NCI-H2081 treated with DMSO at 0.1 percent for 48 hours (cell line): Measurements from ENCODE around the gene FOXN4.
"Not testable (repeated sequence)": the region's sequence is repeated elsewhere in the genome, so short reads cannot be mapped to it uniquely, and the experiment has no call there.

Experiments
- DNase-seq: peaks from one replicate; lab custom pipeline; 2025; lab: John Stamatoyannopoulos, UW

Gene FOXN4, protein sequence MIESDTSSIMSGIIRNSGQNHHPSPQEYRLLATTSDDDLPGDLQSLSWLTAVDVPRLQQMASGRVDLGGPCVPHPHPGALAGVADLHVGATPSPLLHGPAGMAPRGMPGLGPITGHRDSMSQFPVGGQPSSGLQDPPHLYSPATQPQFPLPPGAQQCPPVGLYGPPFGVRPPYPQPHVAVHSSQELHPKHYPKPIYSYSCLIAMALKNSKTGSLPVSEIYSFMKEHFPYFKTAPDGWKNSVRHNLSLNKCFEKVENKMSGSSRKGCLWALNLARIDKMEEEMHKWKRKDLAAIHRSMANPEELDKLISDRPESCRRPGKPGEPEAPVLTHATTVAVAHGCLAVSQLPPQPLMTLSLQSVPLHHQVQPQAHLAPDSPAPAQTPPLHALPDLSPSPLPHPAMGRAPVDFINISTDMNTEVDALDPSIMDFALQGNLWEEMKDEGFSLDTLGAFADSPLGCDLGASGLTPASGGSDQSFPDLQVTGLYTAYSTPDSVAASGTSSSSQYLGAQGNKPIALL

DNA sequence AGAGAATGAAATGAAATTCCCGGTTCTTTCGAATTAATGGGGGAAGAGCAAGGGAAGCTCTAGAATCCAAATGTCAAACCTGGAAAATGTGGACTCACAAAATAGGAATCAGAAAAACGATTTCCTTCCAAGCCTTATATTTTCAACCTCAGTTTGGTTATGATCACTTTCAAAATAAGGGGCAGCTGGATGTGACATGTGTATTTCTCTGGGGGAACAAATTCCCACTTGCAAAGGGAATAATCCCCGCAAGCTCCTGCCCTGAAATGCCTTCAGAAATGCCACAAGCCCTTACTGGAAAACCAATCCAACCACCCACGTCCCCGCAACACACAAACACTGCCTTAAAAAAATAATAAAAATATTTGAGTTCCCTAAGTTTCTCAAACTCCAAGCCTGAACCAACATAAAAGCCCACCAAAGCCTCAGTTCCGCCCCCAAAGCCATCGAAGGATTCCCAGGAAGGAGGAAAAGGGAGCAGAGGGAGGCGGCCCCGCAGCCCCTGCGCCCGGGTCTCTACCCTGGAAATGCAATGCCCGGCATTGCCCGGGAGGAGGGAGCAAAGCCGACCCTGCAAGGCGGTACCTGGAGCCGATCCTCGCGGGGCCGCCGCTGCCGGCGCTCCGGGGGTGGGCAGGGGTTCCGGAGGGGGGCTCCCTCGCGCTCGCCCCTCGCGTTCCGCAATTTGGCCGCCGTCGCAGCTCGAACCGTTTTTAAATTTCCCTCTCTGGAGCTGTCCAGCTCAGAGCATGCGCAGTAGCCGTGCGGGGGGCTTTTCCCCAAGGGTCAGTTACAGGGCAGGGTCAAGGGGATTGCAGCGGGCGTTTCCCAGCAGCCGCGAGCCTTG is at the start of gene FOXN4:
Gene FOXN4 (minus strand): TSS at position 751 of the 847 bp plus-strand sequence. CDS start 963 bp downstream, outside the sequence.
- DNase-seq, result no peak

DNA sequence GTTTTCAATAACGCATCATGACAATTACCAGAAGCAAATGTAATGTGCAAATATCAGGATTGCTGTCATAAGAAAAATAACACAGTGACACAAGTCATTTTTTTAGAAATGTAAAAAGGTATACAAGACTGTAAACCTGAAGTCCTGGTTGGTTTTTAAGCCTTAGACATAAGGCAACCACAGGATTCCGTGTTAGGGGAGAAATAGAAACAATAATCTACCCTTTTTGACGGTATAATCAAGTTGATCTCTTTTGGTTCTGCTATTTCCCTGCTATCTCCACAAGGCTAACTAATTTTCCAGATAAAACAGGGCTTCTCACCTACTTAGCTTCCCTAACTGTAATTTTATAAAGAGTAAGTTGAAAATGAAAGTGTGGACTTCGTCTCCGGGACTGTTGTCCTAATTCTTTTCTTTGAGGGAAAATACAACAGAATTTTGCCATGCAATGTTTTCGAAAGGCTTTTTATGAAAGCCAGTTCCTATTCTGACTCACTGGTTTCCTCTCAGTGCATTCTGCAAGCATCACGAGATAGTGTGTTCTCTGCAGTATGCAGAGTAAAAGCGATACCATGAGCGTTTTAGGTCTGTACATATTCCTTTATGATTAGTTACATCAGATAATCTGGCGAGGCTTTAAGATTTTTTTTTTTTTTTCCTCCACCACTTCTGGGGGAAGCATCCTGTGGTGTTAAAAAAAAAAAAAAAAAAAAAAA is 49.2 kb upstream of the FOXN4 start:
- DNase-seq, result no peak

DNA sequence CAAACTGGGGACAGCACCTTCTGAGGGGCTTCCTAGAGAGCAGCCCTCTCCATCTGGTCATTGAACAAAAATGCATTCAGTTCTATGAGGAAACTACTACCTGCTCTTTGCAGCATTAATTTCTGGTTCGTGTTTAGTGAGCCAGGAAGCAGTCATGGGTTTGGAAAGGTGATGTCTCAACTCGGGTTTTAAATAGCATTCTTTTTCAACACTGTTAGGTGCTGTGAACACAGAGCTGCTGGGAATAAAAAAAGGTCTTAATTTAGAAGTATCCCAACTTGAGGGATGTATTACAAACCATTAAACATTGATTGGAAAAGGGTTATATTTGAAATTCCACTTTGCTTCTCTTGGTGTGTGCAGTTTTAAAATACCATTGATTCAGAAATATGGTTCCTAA is 47.9 kb upstream of the FOXN4 start:
- DNase-seq, result no peak

DNA sequence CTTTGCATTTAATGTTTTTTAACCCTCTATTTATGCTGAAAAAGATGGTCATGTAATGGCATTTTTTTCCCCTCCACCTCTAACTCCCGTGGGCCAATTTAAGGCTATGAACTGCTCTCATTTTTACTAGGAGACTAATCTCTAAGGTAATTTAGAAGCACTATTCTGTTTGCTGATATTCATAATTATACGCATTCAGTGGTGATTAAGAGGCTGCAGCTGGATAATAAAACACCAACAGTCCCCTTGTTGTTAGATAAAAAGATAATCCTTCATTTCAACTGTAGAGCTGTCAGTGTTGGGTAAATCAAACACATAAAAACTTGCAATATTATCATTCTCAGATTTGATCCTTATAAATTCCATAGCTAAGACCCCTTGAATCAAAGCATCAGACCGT is 47.5 kb upstream of the FOXN4 start:
- no peak for DNase-seq

DNA sequence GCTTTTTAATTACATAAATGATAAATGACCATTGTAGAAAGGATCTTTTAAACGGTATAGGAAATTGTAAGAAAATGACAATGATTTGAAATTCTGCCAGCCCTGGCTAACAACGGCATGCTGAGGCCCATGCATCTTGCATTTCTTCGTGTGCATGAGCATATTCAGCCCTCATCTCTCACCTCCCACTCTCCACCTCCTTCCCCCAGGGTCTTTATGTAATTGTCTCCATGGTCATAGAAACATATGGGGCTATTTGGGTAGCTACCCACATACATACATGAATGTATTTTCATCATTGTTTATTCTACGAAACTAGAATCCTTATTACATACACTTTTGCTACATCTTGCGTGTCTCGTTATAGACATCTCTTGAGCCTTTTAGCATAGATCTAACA is 43.1 kb upstream of the FOXN4 start:
- no peak for DNase-seq

DNA sequence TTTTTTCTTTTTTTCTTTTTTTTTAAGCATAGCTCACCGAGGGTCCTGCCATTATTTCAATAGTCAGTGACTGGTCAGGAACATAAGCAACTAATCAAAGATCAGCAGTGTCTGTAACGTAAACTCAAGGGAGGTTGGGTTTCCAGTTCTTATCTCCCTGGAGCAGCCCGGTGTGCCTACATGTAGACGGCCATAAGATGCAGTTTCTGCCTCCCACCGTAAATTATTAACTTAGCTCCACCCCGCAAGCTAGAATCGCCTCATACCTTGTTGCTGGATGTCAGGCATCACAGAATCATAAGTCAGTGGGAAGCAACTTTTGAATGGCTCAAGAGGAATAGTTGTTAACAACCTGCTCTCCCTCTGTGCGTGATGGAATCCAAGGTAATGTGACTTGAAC is 38.5 kb upstream of the FOXN4 start, which contains the start of gene MYO1H:
Gene MYO1H (plus strand): TSS at position 312 of the 400 bp plus-strand sequence. CDS start 61 bp downstream, at position 373.
- no peak for DNase-seq

DNA sequence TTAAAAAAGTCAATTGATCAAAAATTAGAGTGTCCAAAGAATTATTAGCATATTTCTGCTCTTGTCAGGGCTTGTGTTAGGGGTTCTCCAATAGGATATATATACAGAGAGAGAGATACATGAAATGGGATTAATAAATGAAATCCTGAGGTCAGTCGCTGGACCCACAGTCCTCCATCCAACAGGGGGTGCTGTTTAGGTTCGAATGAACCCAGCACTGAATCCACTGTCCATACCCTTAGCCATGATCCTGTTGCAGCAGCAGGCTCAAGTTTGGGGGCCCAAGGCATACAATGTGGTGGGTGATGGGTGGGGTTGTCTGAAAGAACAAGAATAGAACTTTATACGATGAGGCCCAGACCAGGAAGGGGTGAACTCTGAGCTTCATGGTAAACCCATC is 37.8 kb upstream of the FOXN4 start:
- no peak for DNase-seq

DNA sequence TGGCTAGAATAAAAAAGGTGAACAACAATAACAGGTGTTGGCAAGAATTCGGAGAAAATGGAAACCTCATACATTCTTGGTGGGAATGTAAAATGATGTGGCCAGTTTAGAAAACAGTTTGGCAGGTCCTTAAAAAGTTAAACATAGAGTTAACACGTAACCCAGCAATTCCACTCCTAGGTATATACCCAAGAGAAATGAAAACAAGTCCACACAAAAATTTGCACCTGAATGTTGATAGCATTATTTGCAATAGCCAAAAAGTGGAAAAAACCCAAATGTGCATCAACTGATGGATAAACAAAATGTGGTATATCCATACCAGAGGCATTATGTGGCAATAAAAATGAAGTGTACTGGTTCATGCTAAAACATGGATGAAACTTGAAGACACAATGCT is 36.3 kb upstream of the FOXN4 start:
- DNase-seq, result no peak

DNA sequence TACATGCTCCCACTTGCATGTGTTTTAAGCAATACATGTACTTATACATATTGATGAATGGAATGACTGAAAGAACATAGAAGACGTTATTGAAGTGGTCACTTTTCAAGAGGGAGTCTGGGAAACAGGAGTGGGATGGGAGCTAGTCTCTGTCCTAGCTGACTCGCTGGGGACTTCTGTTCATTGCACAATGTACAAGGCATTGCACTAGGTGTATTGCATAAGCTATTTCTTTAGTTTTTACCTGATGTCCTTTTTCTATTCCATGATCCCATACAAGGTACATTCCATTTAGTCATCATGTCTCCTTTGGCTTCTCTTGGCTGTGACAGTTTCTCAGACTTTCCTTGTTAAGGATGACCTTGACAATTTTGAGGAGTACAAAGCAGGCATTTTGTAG is 34.6 kb upstream of the FOXN4 start:
- no peak for DNase-seq

DNA sequence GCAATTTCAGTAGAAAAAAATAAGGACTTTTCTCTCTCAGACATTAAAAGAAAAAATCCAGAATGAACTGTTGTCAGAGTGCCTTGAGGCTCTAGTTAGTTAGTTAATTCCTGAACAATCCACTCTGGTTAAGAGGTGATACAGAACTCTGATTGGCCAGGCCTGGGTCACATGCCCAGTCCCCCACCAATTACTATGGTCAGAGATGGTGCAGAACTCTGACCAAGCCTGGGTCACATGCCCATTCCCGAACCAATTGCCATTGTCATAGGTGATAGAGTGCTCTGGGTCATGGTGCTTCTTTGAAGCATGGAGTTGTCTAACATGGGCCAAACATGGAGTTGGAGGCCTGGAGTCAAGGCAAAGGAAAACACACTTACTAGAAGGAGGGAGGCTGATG is 27.5 kb upstream of the FOXN4 start:
- DNase-seq, result no peak

DNA sequence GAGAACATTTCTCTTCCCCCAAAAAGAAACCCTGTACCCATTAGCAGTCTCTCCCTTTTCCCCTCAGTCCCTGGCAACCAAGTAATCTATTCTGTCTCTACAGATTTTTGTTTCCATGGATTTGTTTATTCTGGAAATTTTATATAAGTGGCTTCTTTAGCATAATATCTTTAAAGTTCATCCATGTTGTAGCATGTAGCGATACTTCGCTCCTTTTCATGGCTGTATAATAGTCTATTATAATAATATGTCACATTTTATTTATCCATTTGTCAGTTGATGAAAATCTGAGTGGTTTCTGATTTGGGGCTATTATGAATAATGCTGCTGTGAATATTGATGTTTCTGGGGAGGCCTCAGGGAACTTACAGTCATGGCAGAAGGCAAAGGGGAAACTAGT is 25.8 kb upstream of the FOXN4 start:
- no peak for DNase-seq

DNA sequence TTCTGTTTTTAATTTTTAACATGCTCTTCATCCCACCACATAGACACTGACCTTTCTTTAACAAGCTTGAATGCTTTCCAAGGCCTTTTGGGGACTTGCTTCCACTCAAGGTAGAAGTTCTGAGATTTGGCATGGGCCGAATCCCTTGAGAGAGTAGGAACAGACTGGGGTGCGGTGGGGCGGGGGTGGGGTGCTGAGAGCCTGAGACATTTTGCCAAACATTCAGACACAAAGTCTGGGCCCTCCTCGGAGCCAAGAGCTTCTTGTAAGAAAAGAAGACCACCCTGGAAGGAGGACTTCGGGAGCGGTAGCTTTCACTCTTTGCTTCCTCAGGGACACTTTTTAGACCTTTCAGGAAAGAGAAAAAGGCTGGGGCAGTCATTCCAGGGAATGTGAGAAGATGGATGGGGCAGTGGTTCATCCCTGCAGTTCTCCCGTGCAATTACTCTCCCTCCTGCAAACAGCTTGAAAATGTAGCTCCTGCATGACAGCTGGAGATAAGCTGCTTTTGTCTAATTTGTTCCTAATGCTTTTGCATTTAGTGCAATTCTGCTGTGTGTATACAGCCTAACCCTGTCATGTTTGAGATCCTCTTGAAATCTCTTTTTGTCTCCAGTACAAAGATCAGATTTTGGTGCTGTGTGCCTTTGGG is 22.3 kb upstream of the FOXN4 start:
- no peak for DNase-seq

DNA sequence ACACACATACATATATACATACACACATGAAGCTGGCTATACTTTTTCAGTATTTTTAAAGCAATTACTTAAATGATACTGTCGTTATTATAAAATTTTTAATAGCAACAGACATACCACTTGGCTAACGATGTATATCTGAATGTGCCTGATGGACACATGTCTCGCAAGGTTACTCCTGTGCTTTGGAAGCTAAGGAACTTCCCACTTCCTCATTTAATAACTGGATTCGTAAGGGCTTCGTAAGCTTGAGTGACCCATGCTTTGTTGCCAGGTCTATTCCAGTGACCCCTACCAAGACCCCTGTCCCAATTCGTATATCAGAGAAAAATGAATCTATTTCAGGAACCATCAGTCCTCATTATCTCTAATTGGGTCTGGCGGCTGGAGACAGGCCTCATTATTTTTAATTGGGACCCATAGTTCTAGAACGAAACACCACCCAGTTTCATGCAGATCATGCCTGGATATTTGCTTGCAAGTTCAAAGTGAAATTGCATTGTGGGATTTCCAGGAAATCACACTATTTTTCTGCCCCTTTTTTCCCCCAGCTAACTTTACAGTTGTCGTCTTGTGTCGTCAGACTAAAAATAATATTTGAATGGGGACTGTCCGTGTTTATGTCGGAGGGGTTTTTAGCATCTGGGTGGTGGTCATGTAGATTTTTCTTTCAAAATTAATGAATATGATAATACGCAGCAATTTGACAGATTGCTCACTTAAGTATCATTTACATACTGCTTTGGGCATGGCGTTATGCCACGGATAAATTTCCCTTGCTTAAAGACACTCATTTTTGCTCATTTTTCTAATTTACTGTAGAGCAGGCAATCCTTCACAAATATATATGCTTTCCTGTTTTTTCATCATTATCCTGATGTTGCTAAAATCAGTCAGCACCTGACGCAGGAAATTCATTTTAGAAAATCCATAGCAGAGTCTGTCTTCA is 21.5 kb upstream of the FOXN4 start:
- no peak for DNase-seq

DNA sequence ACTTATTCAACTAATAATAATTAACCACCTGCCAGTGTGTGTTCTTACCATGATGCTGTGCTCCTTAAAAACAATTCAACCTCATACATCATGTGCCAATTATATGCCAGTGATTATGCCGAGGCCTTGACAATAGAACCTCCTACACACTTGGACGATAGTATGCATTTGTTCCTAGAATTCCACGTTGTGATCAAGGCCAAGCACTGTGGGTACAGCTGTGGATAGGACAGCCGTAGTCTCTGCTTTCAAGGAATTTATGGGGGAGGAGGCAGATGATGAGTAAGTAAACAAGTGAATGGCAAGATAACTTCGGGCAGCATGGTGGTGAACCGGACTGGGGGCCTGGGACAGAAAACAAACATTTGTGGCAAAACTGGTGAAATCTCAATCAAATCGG is 20.6 kb upstream of the FOXN4 start:
- DNase-seq, result no peak

DNA sequence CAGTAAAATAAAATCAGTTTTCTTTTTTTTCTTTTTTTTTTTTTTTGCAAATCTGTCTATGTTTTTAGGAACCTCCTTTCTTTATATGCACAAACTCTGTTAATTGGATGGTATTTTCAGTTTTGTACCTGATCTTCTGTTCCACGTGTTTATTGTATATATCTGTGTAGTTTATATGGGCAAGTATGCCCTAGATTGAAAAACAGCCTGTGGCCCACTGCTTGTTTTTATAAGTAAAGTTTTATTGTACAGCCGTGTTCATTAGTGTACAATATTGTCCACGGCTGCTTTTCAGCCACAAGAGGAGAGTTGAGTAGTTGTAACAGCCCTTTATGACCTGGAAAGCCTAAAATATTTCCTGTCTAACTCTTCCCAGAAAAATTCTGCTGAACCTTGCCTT is 19.9 kb upstream of the FOXN4 start:
- DNase-seq, result no peak

DNA sequence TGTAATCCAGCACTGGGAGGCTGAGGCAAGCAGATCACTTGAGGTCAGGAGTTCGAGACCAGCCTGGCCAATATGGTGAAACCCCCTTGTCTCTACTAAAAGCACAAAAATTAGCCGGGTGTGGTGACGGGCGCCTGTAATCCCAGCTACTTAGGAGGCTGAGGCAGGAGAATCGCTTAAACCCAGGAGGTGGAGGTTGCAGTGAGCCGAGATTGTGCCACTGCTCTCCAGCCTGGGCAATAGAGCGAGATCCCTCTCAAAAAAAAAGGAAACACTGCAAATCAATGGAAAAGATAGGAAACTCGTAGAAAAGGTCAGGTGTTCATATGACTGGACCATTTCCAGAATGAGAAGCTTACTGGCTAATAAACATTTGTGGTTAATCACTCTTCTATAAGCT is 12.2 kb upstream of the FOXN4 start:
- not testable (repeated sequence) for DNase-seq

DNA sequence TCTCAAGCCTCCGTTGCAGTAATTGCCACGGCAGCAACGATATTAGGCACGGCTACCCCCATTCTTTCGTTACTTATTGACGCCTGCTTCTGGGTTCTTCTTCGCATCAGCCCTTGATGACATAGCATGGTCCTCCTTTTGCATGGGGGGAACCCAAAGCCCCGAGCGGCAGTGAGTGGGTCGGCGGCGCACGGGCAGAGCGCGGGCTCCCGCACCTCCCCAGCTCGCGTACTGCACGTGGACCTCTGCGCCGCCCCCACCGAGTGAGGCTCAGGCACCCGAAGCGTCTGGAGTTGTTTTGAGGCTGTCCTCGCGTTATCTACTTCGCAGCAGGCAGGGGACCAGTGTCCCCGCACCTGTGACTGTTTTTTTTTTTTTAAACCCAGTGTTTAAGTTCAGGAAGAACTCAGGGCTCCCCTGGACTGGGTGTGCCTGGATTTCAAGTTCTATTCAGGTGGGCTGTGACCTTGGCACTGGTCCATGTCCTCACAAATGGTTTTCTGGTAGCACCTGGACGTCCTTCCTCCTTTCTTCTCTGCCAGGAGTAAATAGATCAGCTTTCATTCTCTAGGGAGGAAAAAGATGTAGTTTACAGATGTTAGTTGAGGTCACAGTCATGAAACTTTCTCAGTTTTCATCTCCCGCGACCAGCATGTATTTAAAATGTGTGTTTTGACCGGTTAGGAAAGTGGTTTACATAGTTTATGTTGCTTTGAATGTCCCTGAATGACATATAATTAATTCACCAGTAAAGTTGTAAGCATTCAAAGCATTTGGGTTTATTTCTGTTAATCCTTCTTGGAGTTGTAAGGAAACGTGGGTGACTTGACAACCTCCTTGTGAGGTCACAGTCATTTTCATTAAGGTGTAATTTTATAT is 1.4 kb upstream of the FOXN4 start:
- DNase-seq, result no peak

DNA sequence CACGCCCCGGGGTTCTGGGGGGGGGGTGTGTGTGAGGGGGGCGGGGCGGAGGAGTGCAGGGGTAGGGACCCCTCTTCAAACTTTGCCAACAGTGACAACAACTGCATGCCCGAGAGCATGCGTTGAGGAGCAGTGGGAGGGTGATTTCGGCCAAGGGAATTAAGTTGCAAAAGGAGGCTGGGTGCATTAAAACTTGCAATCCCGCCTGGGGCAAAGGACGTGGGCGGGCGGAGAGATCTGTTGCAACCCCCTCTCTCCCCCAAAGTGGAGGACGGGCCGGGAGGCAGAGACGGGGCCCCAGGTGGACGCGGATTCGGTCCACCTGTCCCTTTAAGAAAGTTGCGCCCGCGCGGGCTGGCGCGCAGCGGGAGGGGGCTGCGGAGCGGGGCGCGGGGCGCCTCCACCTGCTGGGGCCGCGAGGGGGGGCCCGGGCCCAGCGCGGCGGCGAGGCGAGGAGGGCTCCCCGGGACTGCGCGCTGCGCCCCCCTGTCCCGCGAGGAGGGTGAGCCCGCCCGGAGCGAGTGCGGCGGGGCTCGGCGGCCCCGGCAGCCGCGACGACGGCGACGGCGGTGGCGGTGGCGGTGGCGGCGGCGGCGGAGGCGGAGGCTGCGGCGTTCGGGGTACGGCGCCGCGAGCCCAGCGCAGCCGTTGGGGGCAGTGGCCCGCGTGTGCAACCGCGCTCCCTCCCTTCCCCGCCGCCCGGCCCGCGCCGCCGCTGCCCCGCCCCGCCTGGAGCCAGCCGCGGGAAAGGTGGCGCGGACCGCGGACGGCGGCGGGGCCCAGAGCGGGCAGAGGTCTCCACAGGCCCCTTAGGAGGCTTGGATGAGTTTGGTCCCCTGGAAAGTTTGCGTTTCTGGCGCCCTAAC is 530 bp upstream of the FOXN4 start:
- no peak for DNase-seq

DNA sequence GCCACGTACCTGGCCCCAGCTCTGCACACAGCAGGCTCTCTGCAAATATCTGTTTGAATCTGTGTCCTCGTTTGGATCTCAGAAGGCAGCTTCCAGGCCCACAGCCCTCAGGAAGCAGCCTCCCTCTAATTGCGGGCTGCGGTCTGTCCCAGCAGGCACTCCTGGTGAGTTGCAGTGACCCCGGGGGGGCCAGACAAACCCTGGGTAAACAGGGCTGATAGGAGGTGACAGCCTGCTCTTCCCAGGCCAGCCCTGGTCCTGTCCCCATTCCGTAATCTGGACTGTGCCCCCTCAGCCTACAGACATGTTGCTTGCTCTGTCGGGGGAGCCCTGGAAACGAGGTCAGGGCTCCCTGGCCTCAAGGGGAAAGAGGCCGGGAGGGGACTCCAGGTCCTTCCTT is 2.0 kb downstream of the FOXN4 start:
- DNase-seq, result no peak
